RWPE2 (cell line): ENCODE data around the gene MPV17L2.

Source experiments
- ATAC-seq: fragments of 200-7000 bp; cut with Tn5 transposase; 3 replicates; pipeline ENCODE4 v1.9.1; 2021; ENCODE audit warnings: low read depth
- DNase-seq: peaks from one replicate; pipeline ENCODE4 v3.0.0-alpha.2; 2020; ENCODE audit warnings: low spot score
- H3K27ac ChIP-seq: fragments of 450-650 bp; 2 replicates; pipeline ENCODE4 v1.5.1; 2017; ENCODE audit warnings: mild to moderate bottlenecking; ENCODE audit not compliant: poor library complexity, severe bottlenecking
- H3K27me3 ChIP-seq: fragments of 250-450 bp; sonication (Bioruptor Pico); 2 replicates; pipeline ENCODE4 v1.5.1; 2021; ENCODE audit warnings: mild to moderate bottlenecking, moderate library complexity; ENCODE audit not compliant: insufficient read depth, poor library complexity, severe bottlenecking
- H3K36me3 ChIP-seq: fragments of 250-450 bp; sonication (Bioruptor Pico); 2 replicates; pipeline ENCODE4 v1.5.1; 2020; ENCODE audit warnings: low read depth, mild to moderate bottlenecking, moderate library complexity
- H3K4me1 ChIP-seq: fragments of 250-450 bp; sonication (Bioruptor Pico); 2 replicates; pipeline ENCODE4 v1.5.1; 2021; ENCODE audit warnings: mild to moderate bottlenecking, moderate library complexity; ENCODE audit not compliant: insufficient read depth, poor library complexity, severe bottlenecking
- H3K4me3 ChIP-seq: fragments of 250-450 bp; sonication (Bioruptor Pico); 2 replicates; pipeline ENCODE4 v1.5.1; 2021; ENCODE audit warnings: mild to moderate bottlenecking, moderate library complexity; ENCODE audit not compliant: severe bottlenecking
- H3K9me3 ChIP-seq: fragments of 250-450 bp; sonication (Bioruptor Pico); 2 replicates; pipeline ENCODE4 v1.5.1; 2021; ENCODE audit warnings: mild to moderate bottlenecking, moderate library complexity; ENCODE audit not compliant: severe bottlenecking
- CTCF ChIP-seq: fragments of 450-650 bp; IDR thresholded peaks from one replicate; pipeline ENCODE4 v1.5.1; 2017; ENCODE audit warnings: mild to moderate bottlenecking, moderate library complexity; ENCODE audit not compliant: poor library complexity, severe bottlenecking

MPV17L2 gene

GRCh38 chr19:18152817-18153555 lies 40.0 kb upstream of the MPV17L2 start, which contains the start of gene PIK3R2:
PIK3R2 (plus strand) TSS chr19:18153163; CDS start chr19:18155880, 2,717 bp downstream.
- peak; percentile 46 for TF ChIP-seq CTCF
- Histone ChIP-seq H3K9me3 (no peaks in the 10 kb centered on the region), H3K4me3 (peak within 1 kb of the TSS; percentile 74), H3K36me3 (peaks cover 7% of the 10 kb centered on the region; the same call in 1 of the 2 replicates), H3K27ac (peak within 1 kb of the TSS; percentile 86), H3K4me1 (peaks cover 16% of the 10 kb centered on the region), H3K27me3 (no peaks in the 10 kb centered on the region)
- DNase-seq = peak; percentile 98
- peak; percentile 86 for ATAC-seq

- DNase-seq (no peak), ATAC-seq (no peak)
- no peaks in the 10 kb centered on the region for H3K9me3 ChIP-seq
- H3K4me3 ChIP-seq = peak overlapping the region; percentile 74
- peaks cover 18% of the 10 kb centered on the region for H3K4me1 ChIP-seq
- H3K27ac ChIP-seq = peak overlapping the region; percentile 86
- TF ChIP-seq CTCF = no peak
- H3K27me3 ChIP-seq = no peaks in the 10 kb centered on the region
- H3K36me3 ChIP-seq = peaks cover 7% of the 10 kb centered on the region; the same call in 1 of the 2 replicates
These were observed 39.4 kb upstream of the MPV17L2 start for GRCh38 chr19:18153556-18154134.

GRCh38 chr19:18155095-18156087 lies 37.6 kb upstream of the MPV17L2 start:
- DNase-seq (no peak), ATAC-seq (no peak)
- TF ChIP-seq CTCF = no peak
- H3K9me3 ChIP-seq = no peaks in the 10 kb centered on the region
- H3K36me3 ChIP-seq = peaks cover 8% of the 10 kb centered on the region
- no peak overlapping the region for H3K4me3 ChIP-seq
- peaks cover 18% of the 10 kb centered on the region for H3K4me1 ChIP-seq
- peak overlapping the region; percentile 77 for H3K27ac ChIP-seq
- H3K27me3 ChIP-seq = no peaks in the 10 kb centered on the region

GRCh38 chr19:18156268-18156667 lies 36.8 kb upstream of the MPV17L2 start:
- ATAC-seq (no peak), DNase-seq (no peak)
- no peaks in the 10 kb centered on the region for H3K27me3 ChIP-seq
- peaks cover 14% of the 10 kb centered on the region for H3K36me3 ChIP-seq
- no peaks in the 10 kb centered on the region for H3K9me3 ChIP-seq
- no peak for TF ChIP-seq CTCF
- H3K4me1 ChIP-seq = peaks cover 22% of the 10 kb centered on the region
- peak overlapping the region; percentile 77 for H3K27ac ChIP-seq
- no peak overlapping the region for H3K4me3 ChIP-seq
